CD14-positive monocyte (primary cell): ENCODE measurements around the gene COL9A3. TPM values are rescaled to one million over a fixed set of nuclear protein-coding genes. Genes with fewer than 3 reads are reported as not detected.

Source experiments
- DNase-seq, 3 donors: peaks; one replicate each; pipeline ENCODE4 v3.0.0-alpha.2; 2011 to 2022
- H2AFZ ChIP-seq: 2 replicates; pipeline ENCODE4 v1.6.0; 2012; ENCODE audit warnings: mild to moderate bottlenecking, low read depth, low read length, inconsistent platforms; ENCODE audit not compliant: insufficient read depth, poor library complexity, severe bottlenecking
- H3K27ac ChIP-seq, 2 donors: 1 replicate in 1 of 2; 2 replicates in 1 of 2; pipeline ENCODE4 v1.5.1; 2012 to 2013; ENCODE audit warnings: low read length in 2 of 2, control low read depth in 1 of 2, inconsistent platforms in 1 of 2, low read depth in 1 of 2, mild to moderate bottlenecking in 1 of 2
- H3K27me3 ChIP-seq, 2 donors: one replicate each; pipeline versions ENCODE4 v1.6.0 to v1.6.1; 2011 to 2013; ENCODE audit warnings: low read length in 2 of 2; ENCODE audit not compliant: control insufficient read depth in 2 of 2, insufficient read depth in 2 of 2
- H3K36me3 ChIP-seq, 2 donors: replicated peaks in 1 of 2; 1 replicate in 1 of 2; 2 replicates in 1 of 2; pipeline versions ENCODE4 v1.5.1 to v1.6.1; 2012 to 2013; ENCODE audit warnings: low read length in 2 of 2, control low read depth in 1 of 2, inconsistent platforms in 1 of 2, mild to moderate bottlenecking in 1 of 2; ENCODE audit not compliant: insufficient read depth in 2 of 2, control insufficient read depth in 1 of 2
- H3K4me1 ChIP-seq, 2 donors: 1 replicate in 1 of 2; 2 replicates in 1 of 2; pipeline versions ENCODE4 v1.5.1 to v1.6.1; 2012 to 2013; ENCODE audit warnings: low read length in 2 of 2, control low read depth in 1 of 2, inconsistent platforms in 1 of 2, mild to moderate bottlenecking in 1 of 2, moderate library complexity in 1 of 2; ENCODE audit not compliant: insufficient read depth in 2 of 2, control insufficient read depth in 1 of 2
- H3K4me2 ChIP-seq: replicated peaks from 2 replicates; pipeline ENCODE3; 2012; ENCODE audit warnings: low read length, moderate library complexity, mild to moderate bottlenecking; ENCODE audit not compliant: poor library complexity, severe bottlenecking; ENCODE audit errors: extremely low read depth
- H3K4me3 ChIP-seq, 3 experiments: fragments of 200-600 bp in 1 of 3; sonication (generic) in 1 of 3; replicated peaks in 1 of 3; 1 replicate in 2 of 3; 2 replicates in 1 of 3; pipeline ENCODE4 v1.5.1; 2011 to 2013; ENCODE audit warnings: low read length in 3 of 3, mild to moderate bottlenecking in 3 of 3, control low read depth in 2 of 3, low read depth in 2 of 3, inconsistent platforms in 1 of 3, moderate library complexity in 1 of 3
- H3K79me2 ChIP-seq: 2 replicates; pipeline ENCODE4 v1.6.0; 2012; ENCODE audit warnings: mild to moderate bottlenecking, control low read depth, inconsistent platforms, low read length, moderate library complexity; ENCODE audit not compliant: insufficient read depth
- H3K9ac ChIP-seq: 2 replicates; pipeline ENCODE4 v1.6.0; 2017; ENCODE audit warnings: low read length, mild to moderate bottlenecking; ENCODE audit not compliant: insufficient read depth, poor library complexity, severe bottlenecking
- H3K9me3 ChIP-seq, 2 donors: replicated peaks in 1 of 2; 1 replicate in 1 of 2; 2 replicates in 1 of 2; pipeline versions ENCODE4 v1.5.1 to v1.6.1; 2012 to 2013; ENCODE audit warnings: low read length in 2 of 2, control low read depth in 1 of 2; ENCODE audit not compliant: control insufficient read depth in 1 of 2, insufficient read depth in 1 of 2
- H4K20me1 ChIP-seq: 2 replicates; pipeline ENCODE4 v1.6.0; 2012; ENCODE audit warnings: mild to moderate bottlenecking, low read length, control low read depth, moderate library complexity; ENCODE audit not compliant: insufficient read depth
- H3K27ac Mint-ChIP-seq, 7 donors: one replicate each; pipeline ENCODE4 v1.8.0; 2020; ENCODE audit warnings: mild to moderate bottlenecking in 7 of 7, mixed read lengths in 7 of 7, moderate library complexity in 6 of 7, inconsistent platforms in 2 of 7
- H3K27me3 Mint-ChIP-seq, 3 donors: one replicate each; pipeline ENCODE4 v1.8.0; 2021 to 2022; ENCODE audit warnings: low read depth in 3 of 3, mild to moderate bottlenecking in 3 of 3, mixed read lengths in 3 of 3, moderate library complexity in 3 of 3, inconsistent platforms in 1 of 3
- H3K36me3 Mint-ChIP-seq, 2 donors: one replicate each; pipeline ENCODE4 v1.8.0; 2020; ENCODE audit warnings: mixed read lengths in 2 of 2, inconsistent platforms in 1 of 2, mild to moderate bottlenecking in 1 of 2
- H3K4me1 Mint-ChIP-seq: one replicate; pipeline ENCODE4 v1.8.0; 2020; ENCODE audit warnings: mild to moderate bottlenecking, mixed read lengths
- H3K4me3 Mint-ChIP-seq, 2 donors: one replicate each; pipeline ENCODE4 v1.8.0; 2020; ENCODE audit warnings: mild to moderate bottlenecking in 2 of 2, mixed read lengths in 2 of 2, moderate library complexity in 1 of 2
- H3K9me3 Mint-ChIP-seq, 7 donors: one replicate each; pipeline ENCODE4 v1.8.0; 2020 to 2022; ENCODE audit warnings: mixed read lengths in 7 of 7, mild to moderate bottlenecking in 6 of 7, moderate library complexity in 6 of 7, inconsistent platforms in 2 of 7
- WGBS: methylation state at CpG from one replicate; pipeline ENCODE4 v1.1.5; 2013; ENCODE audit warnings: missing lambda C conversion rate; ENCODE audit not compliant: insufficient coverage; 5-methylcytosine and 5-hydroxymethylcytosine counted together
- intact Hi-C, 2 donors: fragments of 100-400 bp; cut with micrococcal nuclease; formaldehyde crosslinking; loops; one replicate each; pipeline versions ENCODE4 v1.15.0 to v1.15.1; 2023
- polyA plus RNA-seq, 3 donors: library from polyadenylated mRNA; depleted of rRNA in 1 of 3; unstranded in 2 of 3; stranded (reverse) in 1 of 3; fragments of 300-500 nt in 2 of 3; fragments of >200 nt in 1 of 3; fragmentation: Illumina TruSeq in 2 of 3; gene quantifications; 1 replicate in 2 of 3; 2 replicates in 1 of 3; pipeline ENCODE4 v1.2.3, GENCODE V29; 2012 to 2021
- TF ChIP-seq, protein P1 (sequence below): fragments of 200-600 bp; IDR thresholded peaks from one replicate; pipeline ENCODE4 v1.8.0; 2022; ENCODE audit warnings: antibody characterized with exemption, mild to moderate bottlenecking

The COL9A3 gene
- polyA plus RNA-seq, 3 donors = 1.8 to 4.4 (median 2.6) TPM

- peaks cover 10 to 16% (median 15%) of the 10 kb centered on the region in 7 donors for H3K9me3 Mint-ChIP-seq
- H3K36me3 ChIP-seq = no peaks in the 10 kb centered on the region
- peaks cover 38 to 54% of the 10 kb centered on the region in 2 donors for H3K4me1 ChIP-seq
- no peaks in the 10 kb centered on the region for H4K20me1 ChIP-seq
- 46% methylated on average over 21 of the region's 23 CpGs for WGBS
- no peak overlapping the region for H3K4me3 ChIP-seq
- DNase-seq = peak; percentile 83 to 90 (median 87)
- peaks cover 43% of the 10 kb centered on the region for H3K4me1 Mint-ChIP-seq
- no peak overlapping the region for H3K9ac ChIP-seq
- intact Hi-C loops = loop anchor here (1.0 to 10.0 kb wide), 9 partner anchors 49 to 387 kb away; partner anchors contain the start of genes CABLES2 (in 1 of the 2) and DIDO1 (in 1 of the 2)
- H3K27me3 Mint-ChIP-seq = peaks cover 0 to 2% (median 2%) of the 10 kb centered on the region in 3 donors
- H3K4me3 Mint-ChIP-seq = no peak overlapping the region
- peaks cover 0 to 13% of the 10 kb centered on the region in 2 donors for H3K9me3 ChIP-seq
- H3K27ac ChIP-seq = no peak overlapping the region
- H3K4me2 ChIP-seq = no peak overlapping the region
- no peaks in the 10 kb centered on the region for H3K79me2 ChIP-seq
- no peak overlapping the region for H2AFZ ChIP-seq
- no peaks in the 10 kb centered on the region for H3K27me3 ChIP-seq
- TF ChIP-seq, protein P1, sequence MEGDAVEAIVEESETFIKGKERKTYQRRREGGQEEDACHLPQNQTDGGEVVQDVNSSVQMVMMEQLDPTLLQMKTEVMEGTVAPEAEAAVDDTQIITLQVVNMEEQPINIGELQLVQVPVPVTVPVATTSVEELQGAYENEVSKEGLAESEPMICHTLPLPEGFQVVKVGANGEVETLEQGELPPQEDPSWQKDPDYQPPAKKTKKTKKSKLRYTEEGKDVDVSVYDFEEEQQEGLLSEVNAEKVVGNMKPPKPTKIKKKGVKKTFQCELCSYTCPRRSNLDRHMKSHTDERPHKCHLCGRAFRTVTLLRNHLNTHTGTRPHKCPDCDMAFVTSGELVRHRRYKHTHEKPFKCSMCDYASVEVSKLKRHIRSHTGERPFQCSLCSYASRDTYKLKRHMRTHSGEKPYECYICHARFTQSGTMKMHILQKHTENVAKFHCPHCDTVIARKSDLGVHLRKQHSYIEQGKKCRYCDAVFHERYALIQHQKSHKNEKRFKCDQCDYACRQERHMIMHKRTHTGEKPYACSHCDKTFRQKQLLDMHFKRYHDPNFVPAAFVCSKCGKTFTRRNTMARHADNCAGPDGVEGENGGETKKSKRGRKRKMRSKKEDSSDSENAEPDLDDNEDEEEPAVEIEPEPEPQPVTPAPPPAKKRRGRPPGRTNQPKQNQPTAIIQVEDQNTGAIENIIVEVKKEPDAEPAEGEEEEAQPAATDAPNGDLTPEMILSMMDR = peak; percentile 98
- peaks cover 7 to 18% of the 10 kb centered on the region in 2 donors for H3K36me3 Mint-ChIP-seq
- peak overlapping the region in 4 of 7 donors; percentile 49 to 76 (median 66) for H3K27ac Mint-ChIP-seq
These were observed 25.3 kb upstream of the COL9A3 start for GRCh38 chr20:62791301-62792181.

- TF ChIP-seq, protein P1 = no peak
- no peak for DNase-seq
- no peak overlapping the region for H3K27ac ChIP-seq
- H3K4me2 ChIP-seq = no peak overlapping the region
- no peak overlapping the region for H2AFZ ChIP-seq
- no peak overlapping the region for H3K9ac ChIP-seq
- no peak overlapping the region for H3K4me3 Mint-ChIP-seq
- intact Hi-C loops = loop anchor here (2.0 to 10.0 kb wide), 7 partner anchors 50 to 388 kb away; partner anchors contain the start of genes CABLES2 (in 1 of the 2) and DIDO1 (in 1 of the 2)
- H3K9me3 ChIP-seq = peaks cover 0 to 6% of the 10 kb centered on the region in 2 donors
- peaks cover 5% of the 10 kb centered on the region for H3K79me2 ChIP-seq
- H3K4me1 Mint-ChIP-seq = peaks cover 41% of the 10 kb centered on the region
- H3K27me3 ChIP-seq = no peaks in the 10 kb centered on the region
- H4K20me1 ChIP-seq = peaks cover 4% of the 10 kb centered on the region
- no peaks in the 10 kb centered on the region for H3K36me3 ChIP-seq
- peaks cover 43 to 53% of the 10 kb centered on the region in 2 donors for H3K4me1 ChIP-seq
- 78% methylated on average over 8 of the region's 9 CpGs for WGBS
- peaks cover 6 to 8% (median 8%) of the 10 kb centered on the region in 7 donors for H3K9me3 Mint-ChIP-seq
- peaks cover 0 to 2% (median 0%) of the 10 kb centered on the region in 3 donors for H3K27me3 Mint-ChIP-seq
- H3K27ac Mint-ChIP-seq = peak overlapping the region in 4 of 7 donors; percentile 54 to 93 (median 66)
- no peak overlapping the region for H3K4me3 ChIP-seq
- peaks cover 3 to 10% of the 10 kb centered on the region in 2 donors for H3K36me3 Mint-ChIP-seq
These were observed 24.5 kb upstream of the COL9A3 start for GRCh38 chr20:62792182-62792939.
